B cell (primary cell): Measurements from ENCODE around the gene RPUSD3. TPM values are rescaled to one million over a fixed set of nuclear protein-coding genes. Genes with fewer than 3 reads are reported as not detected.
"Not testable (repeated sequence)": the region's sequence is repeated elsewhere in the genome, so short reads cannot be mapped to it uniquely, and the experiment has no call there.

ENCODE experiments used
- ATAC-seq: fragments of 200-7000 bp; cut with Tn5 transposase; one replicate; pipeline ENCODE4 v1.10.0; 2021; ENCODE audit warnings: low read depth, mild to moderate bottlenecking, moderate number of reproducible peaks, moderate library complexity
- CTCF ChIA-PET: fragments of 350-600 bp; sonication (Branson Sonifier 250); formaldehyde crosslinking; loops from one replicate; lab custom pipeline; 2021; ENCODE audit warnings: antibody characterized with exemption, inconsistent platforms; lab: Charles Lee
- POLR2A ChIA-PET: fragments of 350-600 bp; sonication (Branson Sonifier 250); formaldehyde crosslinking; loops from one replicate; lab custom pipeline; 2021; ENCODE audit warnings: antibody characterized with exemption; lab: Charles Lee
- DNase-seq: peaks from one replicate; pipeline ENCODE4 v3.0.0; 2013
- H2AFZ ChIP-seq: 2 replicates; pipeline ENCODE4 v1.6.1; 2012; ENCODE audit warnings: mild to moderate bottlenecking, low read depth, low read length; ENCODE audit not compliant: insufficient read depth, poor library complexity, severe bottlenecking
- H3K27ac ChIP-seq, 2 donors: 1 replicate in 1 of 2; 2 replicates in 1 of 2; pipeline ENCODE4 v1.5.1; 2012 to 2013; ENCODE audit warnings: low read length in 2 of 2, mild to moderate bottlenecking in 2 of 2, moderate library complexity in 1 of 2
- H3K27me3 ChIP-seq, 4 experiments: fragments of 200-600 bp in 1 of 4; sonication (generic) in 1 of 4; replicated peaks in 1 of 4; 1 replicate in 2 of 4; 2 replicates in 2 of 4; pipeline versions ENCODE4 v1.6.1 to v1.7.0; 2013 to 2016; ENCODE audit warnings: low read length in 3 of 4, mild to moderate bottlenecking in 2 of 4, mixed read lengths in 1 of 4, moderate library complexity in 1 of 4; ENCODE audit not compliant: insufficient read depth in 4 of 4, control insufficient read depth in 3 of 4; ENCODE audit errors: control extremely low read depth in 1 of 4
- H3K36me3 ChIP-seq, 2 experiments: replicated peaks in 1 of 2; 1 replicate in 1 of 2; 2 replicates in 1 of 2; pipeline versions ENCODE4 v1.6.1 to v1.7.1; 2013; ENCODE audit warnings: low read length in 1 of 2; ENCODE audit not compliant: insufficient read depth in 2 of 2, control insufficient read depth in 1 of 2; ENCODE audit errors: control extremely low read depth in 1 of 2, extremely low read depth in 1 of 2
- H3K4me1 ChIP-seq, 2 donors: fragments of 200-600 bp in 1 of 2; sonication (generic) in 1 of 2; 1 replicate in 1 of 2; 2 replicates in 1 of 2; pipeline versions ENCODE4 v1.5.1 to v1.6.1; 2013 to 2017; ENCODE audit warnings: low read length in 2 of 2; ENCODE audit not compliant: control insufficient read depth in 2 of 2, insufficient read depth in 2 of 2
- H3K4me2 ChIP-seq: replicated peaks from 2 replicates; pipeline ENCODE3; 2012; ENCODE audit warnings: mild to moderate bottlenecking, low read depth, low read length; ENCODE audit not compliant: poor library complexity, severe bottlenecking
- H3K4me3 ChIP-seq, 5 experiments: fragments of 200-600 bp in 1 of 5; sonication (generic) in 1 of 5; 1 replicate in 3 of 5; 2 replicates in 2 of 5; pipeline versions ENCODE4 v1.5.1 to v1.7.0; 2011 to 2016; ENCODE audit warnings: low read length in 4 of 5, mild to moderate bottlenecking in 4 of 5, low read depth in 2 of 5, control low read depth in 1 of 5, moderate library complexity in 1 of 5; ENCODE audit not compliant: insufficient read depth in 1 of 5; ENCODE audit errors: control extremely low read depth in 1 of 5, extremely low read depth in 1 of 5
- H3K79me2 ChIP-seq: fragments of 200-600 bp; sonication (generic); one replicate; pipeline ENCODE4 v1.6.0; 2016; ENCODE audit warnings: low read length; ENCODE audit not compliant: control insufficient read depth, insufficient read depth
- H3K9ac ChIP-seq: fragments of 200-600 bp; sonication (generic); 2 replicates; pipeline ENCODE4 v1.6.1; 2017; ENCODE audit warnings: mild to moderate bottlenecking, low read length, moderate library complexity
- H3K9me3 ChIP-seq, 3 donors: one replicate each; pipeline versions ENCODE4 v1.6.1 to v1.7.1; 2013; ENCODE audit warnings: low read length in 2 of 3; ENCODE audit not compliant: control insufficient read depth in 2 of 3, insufficient read depth in 1 of 3; ENCODE audit errors: control extremely low read depth in 1 of 3
- H4K20me1 ChIP-seq: 2 replicates; pipeline ENCODE4 v1.6.0; 2012; ENCODE audit warnings: mild to moderate bottlenecking, low read length; ENCODE audit not compliant: insufficient read depth, control insufficient read depth, poor library complexity, severe bottlenecking
- H3K27ac Mint-ChIP-seq: one replicate; pipeline ENCODE4 v1.8.0; 2021; ENCODE audit warnings: mixed read lengths
- H3K27me3 Mint-ChIP-seq: one replicate; pipeline ENCODE4 v1.8.0; 2021; ENCODE audit warnings: mixed read lengths
- H3K4me1 Mint-ChIP-seq: one replicate; pipeline ENCODE4 v1.8.0; 2021; ENCODE audit warnings: mixed read lengths
- H3K4me3 Mint-ChIP-seq: one replicate; pipeline ENCODE4 v1.8.0; 2021; ENCODE audit warnings: mixed read lengths
- H3K9me3 Mint-ChIP-seq: one replicate; pipeline ENCODE4 v1.8.0; 2022; ENCODE audit warnings: mixed read lengths; ENCODE audit not compliant: insufficient read depth
- EZH2 ChIP-seq: IDR thresholded peaks from 2 replicates; pipeline ENCODE4 v1.6.1; 2012; ENCODE audit warnings: borderline replicate concordance, low read depth, mild to moderate bottlenecking, moderate library complexity, low read length; ENCODE audit not compliant: insufficient read depth, poor library complexity, severe bottlenecking
- WGBS: methylation state at CpG from one replicate; pipeline ENCODE4 v1.1.5; 2013; ENCODE audit warnings: missing lambda C conversion rate; ENCODE audit not compliant: insufficient coverage; 5-methylcytosine and 5-hydroxymethylcytosine counted together
- intact Hi-C: fragments of 100-400 bp; cut with micrococcal nuclease; formaldehyde crosslinking; loops from one replicate; pipeline ENCODE4 v1.10.0; 2022
- polyA plus RNA-seq: library from polyadenylated mRNA; depleted of rRNA; stranded (reverse); fragments of >200 nt; gene quantifications from 2 replicates; pipeline ENCODE4 v1.2.3, GENCODE V29; 2012
- total RNA-seq, 2 donors: library from RNA; stranded (reverse); fragments of 120-200 nt in 1 of 2; gene quantifications; 1 replicate in 1 of 2; 2 replicates in 1 of 2; pipeline versions ENCODE4 v1.2.3 to v1.2.4, GENCODE V29; 2013 to 2022
- TF ChIP-seq, protein P1 (sequence below): fragments of 200-600 bp; IDR thresholded peaks from one replicate; pipeline ENCODE4 v1.8.0; 2022; ENCODE audit warnings: antibody characterized with exemption, mild to moderate bottlenecking

The RPUSD3 gene
- total and polyA plus RNA-seq, 2 donors (not counting 1 experiment from before 2014, with no cell fraction given), result 57.0 to 60.7 TPM

DNA sequence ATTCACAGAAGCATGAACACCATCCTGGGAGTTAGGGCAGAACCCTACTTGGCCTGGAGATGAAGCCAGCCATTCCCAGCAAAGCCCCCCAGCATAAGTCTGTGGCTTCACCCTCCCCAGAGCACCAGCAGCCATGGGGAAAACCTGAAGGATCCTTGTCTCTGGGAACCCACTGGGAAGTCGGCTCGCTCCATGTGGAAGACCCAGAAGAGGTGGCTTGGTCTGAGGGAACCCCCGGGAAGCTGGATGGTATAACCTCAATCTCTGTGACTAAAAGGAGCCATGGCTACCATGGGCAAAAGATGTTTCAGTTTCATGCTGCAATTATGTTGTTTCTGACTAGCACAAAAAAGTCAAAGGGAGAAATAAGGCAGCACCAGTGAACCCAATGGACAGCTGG, 11.8 kb upstream of the RPUSD3 start:
- H3K4me3 Mint-ChIP-seq, result no peak overlapping the region
- no peaks in the 10 kb centered on the region for H4K20me1 ChIP-seq
- ATAC-seq (no peak), DNase-seq (no peak)
- no peaks in the 10 kb centered on the region for H3K27me3 ChIP-seq
- intact Hi-C loops, result no loop called here
- no peaks in the 10 kb centered on the region for H3K79me2 ChIP-seq
- no peak overlapping the region for H3K27ac ChIP-seq
- TF ChIP-seq, protein P1, sequence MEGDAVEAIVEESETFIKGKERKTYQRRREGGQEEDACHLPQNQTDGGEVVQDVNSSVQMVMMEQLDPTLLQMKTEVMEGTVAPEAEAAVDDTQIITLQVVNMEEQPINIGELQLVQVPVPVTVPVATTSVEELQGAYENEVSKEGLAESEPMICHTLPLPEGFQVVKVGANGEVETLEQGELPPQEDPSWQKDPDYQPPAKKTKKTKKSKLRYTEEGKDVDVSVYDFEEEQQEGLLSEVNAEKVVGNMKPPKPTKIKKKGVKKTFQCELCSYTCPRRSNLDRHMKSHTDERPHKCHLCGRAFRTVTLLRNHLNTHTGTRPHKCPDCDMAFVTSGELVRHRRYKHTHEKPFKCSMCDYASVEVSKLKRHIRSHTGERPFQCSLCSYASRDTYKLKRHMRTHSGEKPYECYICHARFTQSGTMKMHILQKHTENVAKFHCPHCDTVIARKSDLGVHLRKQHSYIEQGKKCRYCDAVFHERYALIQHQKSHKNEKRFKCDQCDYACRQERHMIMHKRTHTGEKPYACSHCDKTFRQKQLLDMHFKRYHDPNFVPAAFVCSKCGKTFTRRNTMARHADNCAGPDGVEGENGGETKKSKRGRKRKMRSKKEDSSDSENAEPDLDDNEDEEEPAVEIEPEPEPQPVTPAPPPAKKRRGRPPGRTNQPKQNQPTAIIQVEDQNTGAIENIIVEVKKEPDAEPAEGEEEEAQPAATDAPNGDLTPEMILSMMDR, result no peak
- TF ChIP-seq EZH2, result no peak
- WGBS, result 100% methylated on average over 3 of the region's 3 CpGs
- no peaks in the 10 kb centered on the region for H3K36me3 ChIP-seq
- no peaks in the 10 kb centered on the region for H3K9me3 Mint-ChIP-seq
- H3K9ac ChIP-seq, result no peak overlapping the region
- no peak overlapping the region for H3K27ac Mint-ChIP-seq
- H3K9me3 ChIP-seq, result no peaks in the 10 kb centered on the region
- H3K4me3 ChIP-seq, result no peak overlapping the region
- ChIA-PET POLR2A (no interaction called here), CTCF (no interaction called here)
- H3K4me2 ChIP-seq, result no peak overlapping the region
- peaks cover 15% of the 10 kb centered on the region for H3K27me3 Mint-ChIP-seq
- no peak overlapping the region for H2AFZ ChIP-seq
- H3K4me1 ChIP-seq, result no peaks in the 10 kb centered on the region
- H3K4me1 Mint-ChIP-seq, result no peaks in the 10 kb centered on the region

DNA sequence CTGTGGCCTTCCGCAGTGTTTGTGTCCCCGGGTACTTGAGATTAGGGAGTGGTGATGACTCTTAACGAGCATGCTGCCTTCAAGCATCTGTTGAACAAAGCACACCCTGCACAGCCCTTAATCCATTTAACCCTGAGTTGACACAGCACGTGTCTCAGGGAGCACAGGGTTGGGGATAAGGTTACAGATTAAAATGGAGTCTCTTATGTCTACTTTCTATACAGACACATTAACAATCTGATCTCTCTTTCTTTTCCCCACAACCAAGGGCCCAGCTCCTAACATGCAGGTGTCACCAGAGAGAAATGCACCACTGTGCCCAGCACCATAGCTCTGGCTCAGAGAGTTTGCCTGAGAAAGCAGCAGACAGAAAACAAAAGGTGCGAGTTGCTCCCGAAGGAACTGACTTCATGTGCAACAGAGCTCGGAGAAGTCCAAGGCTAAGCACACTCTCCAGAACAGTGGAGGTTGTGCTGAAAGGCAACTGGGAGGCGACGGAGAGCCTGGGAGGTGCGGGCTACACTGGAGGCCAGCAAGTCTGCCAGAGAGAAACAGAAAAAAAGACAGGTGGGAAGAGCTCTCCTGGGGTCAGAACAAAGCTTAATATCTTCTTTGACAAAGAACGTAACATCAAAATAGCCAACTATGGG, 10.6 kb upstream of the RPUSD3 start:
- intact Hi-C loops, H3K9me3 ChIP-seq, H3K4me1 ChIP-seq, H3K9me3 Mint-ChIP-seq, H3K79me2 ChIP-seq, ATAC-seq, H3K4me1 Mint-ChIP-seq, H3K4me3 ChIP-seq, H3K4me3 Mint-ChIP-seq, DNase-seq, POLR2A ChIA-PET, H4K20me1 ChIP-seq, H2AFZ ChIP-seq, H3K27me3 ChIP-seq, H3K36me3 ChIP-seq, H3K27ac ChIP-seq, CTCF ChIA-PET, H3K9ac ChIP-seq, H3K4me2 ChIP-seq, H3K27ac Mint-ChIP-seq: not testable (repeated sequence)
- WGBS, result 95% methylated on average over 7 of the region's 11 CpGs
- H3K27me3 Mint-ChIP-seq, result peaks cover 15% of the 10 kb centered on the region
